Measurements from ENCODE around the gene COL11A2. TPM values are rescaled to one million over a fixed set of nuclear protein-coding genes. Genes with fewer than 3 reads are reported as not detected.

Gene COL11A2
- polyA plus RNA-seq, 1 of the 3 experiments (the other 2 are of a cell fraction): 0.99 TPM

- WGBS (ENCODE audit: low lambda C conversion rate): 80% methylated on average over 3 of the region's 3 CpGs
- no peaks in the 10 kb centered on the region for H3K27me3 ChIP-seq (ENCODE audit: insufficient read depth)
- no peaks in the 10 kb centered on the region for H3K9me2 ChIP-seq
- peak overlapping the region; percentile 96; the same call in 1 of the 2 replicates for H3K4me2 ChIP-seq
- H4K20me1 ChIP-seq (ENCODE audit: insufficient read depth): no peaks in the 10 kb centered on the region
- peaks cover 27 to 35% of the 10 kb centered on the region in 2 experiments for H3K36me3 ChIP-seq (replicated peaks in 1 of 2; ENCODE audit: control insufficient read depth in 1 of 2, insufficient read depth in 2 of 2, low read length in 1 of 2)
- no peak overlapping the region for H3K4me3 ChIP-seq (ENCODE audit: low read depth in 2 of 2, low read length in 1 of 2)
- CTCF ChIA-PET: interaction anchor here (1.5 to 2.4 kb wide), 2 partner anchors 42 kb away, joined by 8 to 16 read pairs; no protein-coding TSS in a partner anchor
- peak overlapping the region in 1 of 2 experiments; percentile 27; a peak in 2 of 4 replicates for H3K27ac ChIP-seq (ENCODE audit: low read depth in 2 of 2, low read length in 1 of 2)
- H3K9me3 ChIP-seq: no peaks in the 10 kb centered on the region
- peaks cover 28 to 42% of the 10 kb centered on the region in 2 experiments for H3K4me1 ChIP-seq (ENCODE audit: control insufficient read depth in 1 of 2, insufficient read depth in 2 of 2, low read depth in 1 of 2, low read length in 1 of 2)
- TF ChIP-seq MXI1 (IDR thresholded peaks at IDR 0.05; ENCODE audit: low read depth, low read length) (no peak), TAF1 (IDR thresholded peaks at IDR 0.05; ENCODE audit: borderline replicate concordance, low read depth, low read length) (no peak), RAD21 (IDR thresholded peaks at IDR 0.05; ENCODE audit: low read length) (no peak), RFX5 (IDR thresholded peaks at IDR 0.05; ENCODE audit: low read length) (no peak), EZH2phosphoT487 (IDR thresholded peaks at IDR 0.05; ENCODE audit: borderline replicate concordance, low read depth) (no peak), GATA2 (CRISPR knock-in tag; IDR thresholded peaks at IDR 0.05) (no peak), CTCF (IDR thresholded peaks at IDR 0.05) (no peak), NRF1 (IDR thresholded peaks at IDR 0.05; ENCODE audit: low read depth, low read length) (no peak), MAX (IDR thresholded peaks at IDR 0.05; ENCODE audit: low read depth) (no peak), EP300 (IDR thresholded peaks at IDR 0.05; ENCODE audit: borderline replicate concordance in 1 of 2, low read depth in 1 of 2, low read length in 1 of 2) (no peak), RCOR1 (IDR thresholded peaks at IDR 0.05; ENCODE audit: low read length) (no peak), FOXM1 (IDR thresholded peaks at IDR 0.05; ENCODE audit: low read depth) (no peak), CHD2 (IDR thresholded peaks at IDR 0.05; ENCODE audit: low read length, partially characterized antibody) (no peak), SMC3 (IDR thresholded peaks at IDR 0.05; ENCODE audit: low read depth, low read length) (no peak), POLR2AphosphoS5 (IDR thresholded peaks at IDR 0.05; ENCODE audit: low read depth, low read length) (no peak)
- TF ChIP-seq, protein P1, sequence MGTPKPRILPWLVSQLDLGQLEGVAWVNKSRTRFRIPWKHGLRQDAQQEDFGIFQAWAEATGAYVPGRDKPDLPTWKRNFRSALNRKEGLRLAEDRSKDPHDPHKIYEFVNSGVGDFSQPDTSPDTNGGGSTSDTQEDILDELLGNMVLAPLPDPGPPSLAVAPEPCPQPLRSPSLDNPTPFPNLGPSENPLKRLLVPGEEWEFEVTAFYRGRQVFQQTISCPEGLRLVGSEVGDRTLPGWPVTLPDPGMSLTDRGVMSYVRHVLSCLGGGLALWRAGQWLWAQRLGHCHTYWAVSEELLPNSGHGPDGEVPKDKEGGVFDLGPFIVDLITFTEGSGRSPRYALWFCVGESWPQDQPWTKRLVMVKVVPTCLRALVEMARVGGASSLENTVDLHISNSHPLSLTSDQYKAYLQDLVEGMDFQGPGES (IDR thresholded peaks at IDR 0.05; ENCODE audit: low read depth, low read length): no peak
- TF ChIP-seq, protein P2, sequence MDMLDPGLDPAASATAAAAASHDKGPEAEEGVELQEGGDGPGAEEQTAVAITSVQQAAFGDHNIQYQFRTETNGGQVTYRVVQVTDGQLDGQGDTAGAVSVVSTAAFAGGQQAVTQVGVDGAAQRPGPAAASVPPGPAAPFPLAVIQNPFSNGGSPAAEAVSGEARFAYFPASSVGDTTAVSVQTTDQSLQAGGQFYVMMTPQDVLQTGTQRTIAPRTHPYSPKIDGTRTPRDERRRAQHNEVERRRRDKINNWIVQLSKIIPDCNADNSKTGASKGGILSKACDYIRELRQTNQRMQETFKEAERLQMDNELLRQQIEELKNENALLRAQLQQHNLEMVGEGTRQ (IDR thresholded peaks at IDR 0.05; ENCODE audit: borderline replicate concordance, low read depth, low read length): no peak
- peaks cover 41% of the 10 kb centered on the region for H3K79me2 ChIP-seq (ENCODE audit: insufficient read depth)
- H3K9ac ChIP-seq: no peak overlapping the region
- POLR2A ChIA-PET: no interaction called here
- H3F3A ChIP-seq (replicated peaks; ENCODE audit: insufficient read depth): peaks cover 21% of the 10 kb centered on the region
- peak; percentile 3 for DNase-seq
- no peak overlapping the region for H2AFZ ChIP-seq (ENCODE audit: low read depth)
These were observed 14.0 kb upstream of the COL11A2 start for GRCh38 chr6:33206027-33206863.

Measured in SK-N-SH (cell line).